Smooth muscle cell (in vitro differentiated cells): ENCODE data around the gene PROSER2. TPM values are rescaled to one million over a fixed set of nuclear protein-coding genes. Genes with fewer than 3 reads are reported as not detected.

ENCODE experiments used
- DNase-seq: peaks from one replicate; lab custom pipeline; 2025; ENCODE audit not compliant: unreplicated experiment; lab: John Stamatoyannopoulos, UW
- H2AFZ ChIP-seq: fragments of 200-600 bp; sonication (generic); 2 replicates; pipeline ENCODE4 v1.6.0; 2016; ENCODE audit warnings: antibody characterized with exemption, low read depth, mild to moderate bottlenecking
- H3F3A ChIP-seq: fragments of 200-600 bp; sonication (generic); 2 replicates; pipeline ENCODE4 v1.6.0; 2017; ENCODE audit warnings: antibody characterized with exemption, low read depth
- H3K27ac ChIP-seq: fragments of 200-600 bp; sonication (generic); 2 replicates; pipeline ENCODE4 v1.5.1; 2016; ENCODE audit warnings: low read depth, mild to moderate bottlenecking
- H3K27me3 ChIP-seq: fragments of 200-600 bp; sonication (generic); 2 replicates; pipeline ENCODE4 v1.6.1; 2016; ENCODE audit warnings: low read depth, mild to moderate bottlenecking
- H3K36me3 ChIP-seq: fragments of 200-600 bp; sonication (generic); 2 replicates; pipeline ENCODE4 v1.5.1; 2016; ENCODE audit warnings: low read depth
- H3K4me1 ChIP-seq: fragments of 200-600 bp; sonication (generic); 2 replicates; pipeline ENCODE4 v1.5.1; 2016; ENCODE audit warnings: low read depth
- H3K4me2 ChIP-seq: fragments of 200-600 bp; sonication (generic); 2 replicates; pipeline ENCODE4 v1.6.0; 2016; ENCODE audit warnings: mild to moderate bottlenecking
- H3K4me3 ChIP-seq: fragments of 200-600 bp; sonication (generic); 2 replicates; pipeline ENCODE4 v1.5.1; 2016; ENCODE audit warnings: mild to moderate bottlenecking
- H3K79me2 ChIP-seq: fragments of 200-600 bp; sonication (generic); 2 replicates; pipeline ENCODE4 v1.6.0; 2016; ENCODE audit warnings: low read depth, mild to moderate bottlenecking
- H3K9ac ChIP-seq: fragments of 200-600 bp; sonication (generic); 2 replicates; pipeline ENCODE4 v1.6.0; 2016; ENCODE audit warnings: low read depth
- H3K9me3 ChIP-seq: fragments of 200-600 bp; sonication (generic); replicated peaks from 2 replicates; pipeline ENCODE4 v1.5.1; 2016; ENCODE audit warnings: low read depth
- H4K20me1 ChIP-seq: fragments of 200-600 bp; sonication (generic); 2 replicates; pipeline ENCODE4 v1.6.0; 2016; ENCODE audit warnings: low read depth
- CTCF ChIP-seq: fragments of 200-600 bp; sonication (generic); IDR thresholded peaks from 2 replicates; pipeline ENCODE4 v1.5.1; 2017; ENCODE audit warnings: borderline replicate concordance, mild to moderate bottlenecking, antibody characterized with exemption; ENCODE audit not compliant: insufficient read depth, poor library complexity, severe bottlenecking
- WGBS: methylation state at CpG from one replicate; pipeline ENCODE4 v1.1.7; 2016; ENCODE audit warnings: low lambda C conversion rate; 5-methylcytosine and 5-hydroxymethylcytosine counted together
- polyA plus RNA-seq: library from polyadenylated mRNA; unstranded; fragments of >200 nt; fragmentation: Nextera tagmentation; extraction: Ambion mirVana; gene quantifications from 2 replicates; pipeline ENCODE4 v1.2.1, GENCODE V29; 2016
- total RNA-seq: library from RNA; depleted of rRNA; stranded (reverse); fragments of >200 nt; gene quantifications from 2 replicates; pipeline ENCODE4 v1.2.3, GENCODE V29; 2014

Gene PROSER2
- total and polyA plus RNA-seq, 2 experiments from 2014 or later, result 4.9 to 8.2 TPM

DNA sequence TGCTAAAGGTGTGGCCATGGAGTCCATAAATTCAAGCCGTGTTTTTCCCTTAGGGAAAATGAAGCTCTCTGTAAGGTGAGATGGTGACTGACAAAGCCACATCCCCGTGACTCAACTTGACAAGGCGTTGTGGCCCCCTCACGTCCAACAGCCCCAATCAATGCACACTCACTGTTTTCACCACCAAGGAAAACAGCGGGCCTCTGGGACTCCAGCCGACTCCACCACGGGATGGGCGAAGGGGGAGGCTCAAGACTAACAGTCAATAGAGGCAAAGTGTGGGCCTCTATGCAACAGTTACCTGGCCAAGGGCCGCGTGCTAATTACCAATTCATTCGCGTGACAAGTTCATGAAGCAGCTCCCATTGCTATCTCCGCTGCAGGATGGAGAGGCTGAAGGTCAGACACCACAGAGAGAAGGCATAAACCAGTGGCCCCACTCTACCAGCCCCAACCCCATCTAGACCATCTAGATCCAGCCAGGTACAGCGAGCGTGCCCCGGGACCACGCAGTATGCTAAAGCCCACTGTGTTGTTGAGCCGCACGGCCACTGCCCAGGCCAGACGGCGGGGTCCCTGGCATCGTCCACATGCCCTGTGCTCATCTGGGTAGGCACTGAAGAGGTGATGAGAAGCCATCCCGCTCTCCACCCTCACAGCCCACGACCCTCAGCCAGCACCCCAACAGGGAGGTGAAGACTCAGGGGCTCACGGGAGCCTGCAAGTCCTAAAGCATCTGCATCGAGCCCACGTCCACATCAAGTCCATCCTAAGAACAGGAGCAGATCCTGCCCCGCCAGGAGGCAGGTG, 76.1 kb downstream of the PROSER2 start:
- no peak overlapping the region for H2AFZ ChIP-seq
- peak overlapping the region; percentile 22 for H3K9ac ChIP-seq
- no peaks in the 10 kb centered on the region for H3K27me3 ChIP-seq
- no peaks in the 10 kb centered on the region for H3F3A ChIP-seq
- WGBS, result 93% methylated on average over 28 of the region's 28 CpGs
- H3K36me3 ChIP-seq, result no peaks in the 10 kb centered on the region
- no peak for DNase-seq
- no peaks in the 10 kb centered on the region for H4K20me1 ChIP-seq
- TF ChIP-seq CTCF, result no peak
- no peaks in the 10 kb centered on the region for H3K79me2 ChIP-seq
- no peaks in the 10 kb centered on the region for H3K9me3 ChIP-seq
- H3K4me1 ChIP-seq, result peaks cover 12% of the 10 kb centered on the region
- H3K4me3 ChIP-seq, result no peak overlapping the region
- H3K4me2 ChIP-seq, result no peak overlapping the region
- peak overlapping the region; percentile 52 for H3K27ac ChIP-seq

- WGBS, result 99% methylated on average over 6 of the region's 6 CpGs
- Histone ChIP-seq H2AFZ (no peak overlapping the region), H3F3A (no peaks in the 10 kb centered on the region), H3K79me2 (no peaks in the 10 kb centered on the region), H4K20me1 (no peaks in the 10 kb centered on the region), H3K4me1 (peaks cover 12% of the 10 kb centered on the region), H3K27ac (no peak overlapping the region), H3K4me3 (no peak overlapping the region), H3K36me3 (no peaks in the 10 kb centered on the region), H3K27me3 (no peaks in the 10 kb centered on the region), H3K4me2 (no peak overlapping the region), H3K9me3 (no peaks in the 10 kb centered on the region), H3K9ac (no peak overlapping the region)
- no peak for TF ChIP-seq CTCF
- no peak for DNase-seq
These were observed 77.8 kb downstream of the PROSER2 start for GRCh38 chr10:11901036-11901301.

DNA sequence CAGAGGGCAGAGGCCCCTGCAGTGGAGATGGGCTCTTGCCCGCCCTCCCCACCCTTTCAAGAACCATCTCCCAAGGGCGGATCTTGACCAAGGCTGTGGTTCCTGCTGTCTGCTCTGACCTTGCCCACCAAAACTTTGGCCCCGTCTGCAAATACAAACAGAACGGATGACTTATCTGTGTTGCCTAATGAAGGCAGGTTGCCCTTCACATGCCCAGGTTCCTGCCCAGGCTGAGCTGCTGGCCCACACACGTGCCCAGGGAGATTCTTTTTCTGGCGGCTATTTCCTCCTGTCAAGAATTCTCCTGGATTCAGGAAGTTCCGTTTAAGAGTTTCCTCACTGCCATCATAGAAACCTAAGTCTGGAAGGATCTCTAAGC, 78.3 kb downstream of the PROSER2 start:
- no peak for DNase-seq
- peak overlapping the region; percentile 87 for H2AFZ ChIP-seq
- 80% methylated on average over 7 of the region's 7 CpGs for WGBS
- no peak overlapping the region for H3K9ac ChIP-seq
- H3K4me2 ChIP-seq, result peak overlapping the region; percentile 77
- no peak overlapping the region for H3K4me3 ChIP-seq
- H3K36me3 ChIP-seq, result no peaks in the 10 kb centered on the region
- no peak overlapping the region for H3K27ac ChIP-seq
- H3K27me3 ChIP-seq, result no peaks in the 10 kb centered on the region
- no peaks in the 10 kb centered on the region for H3F3A ChIP-seq
- no peak for TF ChIP-seq CTCF
- H3K9me3 ChIP-seq, result no peaks in the 10 kb centered on the region
- no peaks in the 10 kb centered on the region for H4K20me1 ChIP-seq
- no peaks in the 10 kb centered on the region for H3K79me2 ChIP-seq
- H3K4me1 ChIP-seq, result peaks cover 12% of the 10 kb centered on the region
